Measurements from ENCODE around the gene WTAP.
"Not testable (repeated sequence)": the region's sequence is repeated elsewhere in the genome, so short reads cannot be mapped to it uniquely, and the experiment has no call there.

Gene WTAP

GRCh38 chr6:159729598-159730331 lies 2.5 kb downstream of the WTAP start:
- DNase-seq (ENCODE audit: low read depth, low spot score), result no peak

GRCh38 chr6:159730332-159730676 lies 3.0 kb downstream of the WTAP start:
- no peak for DNase-seq (ENCODE audit: low read depth, low spot score)

- not testable (repeated sequence) for DNase-seq (ENCODE audit: low read depth, low spot score)
These were observed 5.2 kb downstream of the WTAP start for GRCh38 chr6:159732550-159732949.

GRCh38 chr6:159733395-159733794 lies 6.1 kb downstream of the WTAP start:
- not testable (repeated sequence) for DNase-seq (ENCODE audit: low read depth, low spot score)

GRCh38 chr6:159736908-159737307 lies 9.6 kb downstream of the WTAP start:
- no peak for DNase-seq (ENCODE audit: low read depth, low spot score)

- DNase-seq (ENCODE audit: low read depth, low spot score), result no peak
These were observed 12.0 kb downstream of the WTAP start for GRCh38 chr6:159739341-159739740.

GRCh38 chr6:159742165-159742564 lies 14.9 kb downstream of the WTAP start:
- no peak for DNase-seq (ENCODE audit: low read depth, low spot score)

GRCh38 chr6:159745081-159745480 lies 17.8 kb downstream of the WTAP start:
- no peak for DNase-seq (ENCODE audit: low read depth, low spot score)

GRCh38 chr6:159746759-159747158 lies 19.5 kb downstream of the WTAP start:
- no peak for DNase-seq (ENCODE audit: low read depth, low spot score)

GRCh38 chr6:159748127-159748526 lies 20.8 kb downstream of the WTAP start:
- DNase-seq (ENCODE audit: low read depth, low spot score), result not testable (repeated sequence)

GRCh38 chr6:159751448-159751847 lies 24.1 kb downstream of the WTAP start:
- no peak for DNase-seq (ENCODE audit: low read depth, low spot score)

GRCh38 chr6:159753081-159753872 lies 26.0 kb downstream of the WTAP start:
- DNase-seq (ENCODE audit: low read depth, low spot score), result no peak

GRCh38 chr6:159754401-159754800 lies 27.1 kb downstream of the WTAP start:
- DNase-seq (ENCODE audit: low read depth, low spot score), result no peak

GRCh38 chr6:159754959-159755914 lies 27.9 kb downstream of the WTAP start:
- no peak for DNase-seq (ENCODE audit: low read depth, low spot score)

- DNase-seq (ENCODE audit: low read depth, low spot score), result no peak
These were observed 29.2 kb downstream of the WTAP start for GRCh38 chr6:159756508-159756907.

- DNase-seq (ENCODE audit: low read depth, low spot score), result no peak
These were observed 31.0 kb downstream of the WTAP start for GRCh38 chr6:159758031-159759001.

- no peak for DNase-seq (ENCODE audit: low read depth, low spot score)
These were observed 32.3 kb downstream of the WTAP start for GRCh38 chr6:159759645-159760044.

- no peak for DNase-seq (ENCODE audit: low read depth, low spot score)
These were observed 33.3 kb downstream of the WTAP start for GRCh38 chr6:159760602-159761057.

- no peak for DNase-seq (ENCODE audit: low read depth, low spot score)
These were observed 34.0 kb downstream of the WTAP start for GRCh38 chr6:159761129-159761872.
